Medulla oblongata (tissue), 1 donor: ENCODE results near the gene MT1M.
"Not testable (repeated sequence)": the region's sequence is repeated elsewhere in the genome, so short reads cannot be mapped to it uniquely, and the experiment has no call there.

Experiments used
- DNase-seq: peaks from one replicate; pipeline ENCODE4 v3.0.0-alpha.2; 2015; ENCODE audit errors: extremely low spot score

Gene MT1M

DNA sequence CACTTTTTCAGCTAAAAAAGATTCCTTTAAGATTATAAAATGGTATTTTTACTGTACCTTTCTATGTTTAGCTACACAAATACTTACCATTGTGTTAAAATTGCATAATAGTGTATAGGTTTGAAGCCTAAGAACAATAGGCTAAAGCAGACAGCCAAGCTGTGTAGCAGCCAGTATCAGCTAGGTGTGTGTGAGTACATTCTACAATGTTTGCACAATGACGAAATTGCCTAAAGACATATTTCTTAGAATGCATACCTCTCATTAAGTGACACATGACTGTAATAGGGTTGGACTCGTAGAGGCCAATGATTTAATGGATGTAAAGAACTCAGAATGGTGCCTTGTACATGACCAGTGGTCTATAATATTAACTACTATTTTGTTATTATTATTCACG, 17.4 kb downstream of the MT1M start:
- DNase-seq = no peak

- no peak for DNase-seq
These were observed 19.1 kb downstream of the MT1M start, which contains the start of gene MT1B for GRCh38 chr16:56651586-56651985. TSS of gene MT1B (plus strand) at chr16:56651886. CDS start at chr16:56651954, 68 bp downstream.

DNA sequence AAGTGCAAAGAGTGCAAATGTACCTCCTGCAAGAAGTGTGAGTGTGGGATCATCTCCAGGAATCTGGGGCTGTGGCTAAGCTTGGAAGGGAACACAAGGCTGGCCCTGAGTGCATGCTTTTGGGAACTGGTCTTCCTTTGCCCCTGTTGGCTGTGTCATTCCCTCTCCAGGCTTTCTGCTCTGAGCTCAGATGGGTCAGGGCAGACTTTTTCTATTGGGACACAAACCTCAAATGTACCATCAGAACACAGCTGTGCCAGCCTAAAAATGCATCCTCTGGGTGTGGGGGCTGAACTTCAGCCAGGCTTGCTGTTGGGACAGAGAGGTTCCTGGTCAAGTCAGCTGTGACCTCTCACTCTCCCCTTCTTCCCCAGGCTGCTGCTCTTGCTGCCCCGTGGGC, 20.1 kb downstream of the MT1M start:
- no peak for DNase-seq

- no peak for DNase-seq
These were observed 20.8 kb downstream of the MT1M start for GRCh38 chr16:56653218-56653617.

DNA sequence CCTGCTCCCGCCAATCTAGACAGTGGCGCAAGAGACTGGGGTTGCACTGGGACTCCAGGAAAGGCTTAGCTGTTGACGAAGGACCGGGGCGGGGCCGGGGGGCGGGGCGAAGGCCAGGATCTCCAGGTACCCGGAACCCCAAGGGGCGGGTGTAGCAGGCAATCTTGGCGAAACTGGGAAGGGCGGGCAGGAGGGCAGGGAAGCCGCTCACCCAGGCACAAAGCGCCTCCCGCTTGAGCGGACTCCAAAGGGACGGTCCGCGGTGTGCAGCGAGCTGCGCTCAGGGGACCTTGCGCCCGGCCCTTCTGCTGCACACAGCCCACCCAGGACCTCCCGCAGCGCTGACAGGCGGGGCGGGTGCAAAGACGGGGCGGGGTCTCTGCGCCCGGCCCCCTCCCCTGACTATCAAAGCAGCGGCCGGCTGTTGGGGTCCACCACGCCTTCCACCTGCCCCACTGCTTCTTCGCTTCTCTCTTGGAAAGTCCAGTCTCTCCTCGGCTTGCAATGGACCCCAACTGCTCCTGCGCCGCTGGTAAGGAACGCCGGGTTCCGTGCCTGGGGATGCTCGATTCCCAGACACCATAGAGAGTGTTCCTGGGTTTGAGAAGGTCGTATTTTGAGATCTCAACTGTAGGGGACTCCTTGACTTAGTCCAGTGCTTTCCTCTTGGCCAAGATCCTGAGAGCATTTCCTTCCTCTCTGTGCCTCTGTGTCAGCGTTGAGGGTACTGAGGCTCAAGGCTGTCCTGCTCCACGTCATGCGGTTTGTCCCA, 25.3 kb downstream of the MT1M start, which contains the start of gene MT1F:
MT1F (plus strand) TSS at position 405 of the 772 bp plus-strand sequence; CDS start at position 505, 100 bp downstream.
- DNase-seq = peak; percentile 69

DNA sequence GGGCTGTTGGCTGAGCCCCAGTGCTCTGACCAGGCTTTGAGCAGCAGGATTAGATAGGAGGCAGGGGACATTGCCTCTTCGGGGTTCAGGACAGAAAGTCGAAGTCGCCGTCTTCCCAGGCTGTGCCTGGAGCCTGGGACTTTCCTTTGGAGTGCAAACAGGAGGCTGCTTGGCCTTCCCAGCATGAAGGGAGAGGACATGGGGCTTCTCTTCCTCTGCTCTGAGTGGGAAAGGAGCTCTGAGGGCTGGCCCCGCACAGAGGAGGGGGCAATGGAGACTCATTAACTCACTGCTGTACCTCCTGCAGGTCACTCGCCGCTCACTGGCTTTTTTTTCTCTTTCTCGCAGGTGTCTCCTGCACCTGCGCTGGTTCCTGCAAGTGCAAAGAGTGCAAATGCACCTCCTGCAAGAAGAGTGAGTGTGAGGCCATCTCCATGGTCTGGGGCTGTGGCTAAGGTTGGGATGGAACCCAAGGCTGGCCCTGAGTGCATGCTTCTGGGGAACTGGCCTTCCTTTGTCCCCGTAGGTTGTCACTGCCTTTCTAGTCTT, 25.9 kb downstream of the MT1M start:
- no peak for DNase-seq

GRCh38 chr16:56662357-56663354, 30.2 kb downstream of the MT1M start:
- no peak for DNase-seq

GRCh38 chr16:56664506-56664905, 32.0 kb downstream of the MT1M start:
- no peak for DNase-seq

- not testable (repeated sequence) for DNase-seq
These were observed 33.1 kb downstream of the MT1M start for GRCh38 chr16:56665286-56666261.

- peak; percentile 21 for DNase-seq
These were observed 35.4 kb downstream of the MT1M start, which contains the start of gene MT1G for GRCh38 chr16:56667581-56668571. TSS of gene MT1G (minus strand) at chr16:56668065. CDS start at chr16:56667993, 72 bp downstream.

GRCh38 chr16:56669005-56669839, 36.8 kb downstream of the MT1M start, which contains the start of gene MT1H:
TSS of gene MT1H (plus strand) at chr16:56669814. CDS start at chr16:56669885, 71 bp downstream.
- no peak for DNase-seq

DNA sequence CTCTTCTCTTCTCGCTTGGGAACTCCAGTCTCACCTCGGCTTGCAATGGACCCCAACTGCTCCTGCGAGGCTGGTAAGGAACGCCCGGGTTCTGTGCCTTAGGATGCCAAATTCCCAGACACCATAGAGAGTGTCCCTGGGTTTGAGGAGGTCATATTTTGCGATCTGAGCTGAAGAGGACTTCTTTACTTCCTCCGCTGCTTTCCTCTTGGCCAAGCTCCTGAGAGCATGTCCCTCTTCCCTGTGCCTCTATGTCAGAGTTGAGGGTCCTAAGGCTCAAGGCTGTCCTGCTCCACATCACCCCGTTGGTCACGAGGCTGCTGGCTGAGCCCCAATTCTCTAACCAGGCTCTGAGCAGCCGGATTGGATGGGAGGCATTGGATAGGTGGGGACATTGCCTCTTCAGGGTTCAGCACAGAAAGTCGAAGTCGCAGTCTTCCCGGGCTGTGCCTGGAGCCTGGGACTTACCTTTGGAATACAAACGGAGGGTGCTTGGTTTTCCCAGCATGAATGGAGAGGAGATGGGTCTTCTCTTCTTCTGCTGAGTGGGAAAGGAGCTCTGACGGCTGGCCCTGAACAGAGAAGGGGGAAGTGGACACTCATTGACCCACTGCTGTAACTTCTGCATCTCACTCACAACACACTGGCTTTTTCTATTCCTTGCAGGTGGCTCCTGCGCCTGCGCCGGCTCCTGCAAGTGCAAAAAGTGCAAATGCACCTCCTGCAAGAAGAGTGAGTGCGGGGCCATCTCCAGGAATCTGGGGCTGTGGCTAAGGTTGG, 37.6 kb downstream of the MT1M start:
- DNase-seq = no peak

GRCh38 chr16:56670620-56670934, 38.1 kb downstream of the MT1M start:
- no peak for DNase-seq

DNA sequence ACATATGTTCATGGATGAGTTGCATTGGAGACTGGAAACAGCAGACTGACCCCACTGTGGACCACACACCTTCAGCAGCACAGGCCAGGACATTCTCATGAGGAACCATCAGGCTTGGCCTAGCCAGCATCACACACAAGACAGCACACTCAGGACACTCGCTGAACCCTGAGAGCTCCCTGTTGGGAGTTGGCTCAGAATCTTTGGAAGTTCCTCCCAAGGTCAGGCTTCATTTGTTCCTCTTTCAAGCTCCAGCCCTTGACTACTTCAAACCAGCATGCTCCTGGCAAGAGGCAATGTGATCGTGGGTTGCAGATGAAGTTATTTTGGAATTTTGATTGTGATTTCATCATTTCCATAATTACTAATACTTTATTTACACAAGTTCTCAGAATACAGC, 39.2 kb downstream of the MT1M start:
- not testable (repeated sequence) for DNase-seq

DNA sequence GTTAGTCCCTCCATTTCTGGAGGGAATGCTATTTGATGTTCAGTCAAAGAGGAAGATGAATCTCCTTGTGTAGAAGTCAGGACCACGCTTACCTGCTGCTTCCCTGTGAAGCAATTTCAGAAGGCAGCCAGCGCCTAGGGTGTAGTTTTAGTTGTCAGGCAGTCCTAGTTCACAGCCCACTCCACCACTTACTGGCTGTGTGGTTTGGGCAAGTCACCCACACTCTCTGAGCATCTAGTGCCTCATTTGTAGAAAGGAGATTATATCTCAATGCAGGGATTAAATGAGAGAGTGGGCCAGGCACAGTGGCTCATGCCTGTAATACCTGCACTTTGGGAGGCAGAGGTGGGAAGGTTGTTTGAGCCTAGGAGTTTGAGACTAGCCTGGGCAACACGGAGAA, 39.7 kb downstream of the MT1M start:
- not testable (repeated sequence) for DNase-seq

DNA sequence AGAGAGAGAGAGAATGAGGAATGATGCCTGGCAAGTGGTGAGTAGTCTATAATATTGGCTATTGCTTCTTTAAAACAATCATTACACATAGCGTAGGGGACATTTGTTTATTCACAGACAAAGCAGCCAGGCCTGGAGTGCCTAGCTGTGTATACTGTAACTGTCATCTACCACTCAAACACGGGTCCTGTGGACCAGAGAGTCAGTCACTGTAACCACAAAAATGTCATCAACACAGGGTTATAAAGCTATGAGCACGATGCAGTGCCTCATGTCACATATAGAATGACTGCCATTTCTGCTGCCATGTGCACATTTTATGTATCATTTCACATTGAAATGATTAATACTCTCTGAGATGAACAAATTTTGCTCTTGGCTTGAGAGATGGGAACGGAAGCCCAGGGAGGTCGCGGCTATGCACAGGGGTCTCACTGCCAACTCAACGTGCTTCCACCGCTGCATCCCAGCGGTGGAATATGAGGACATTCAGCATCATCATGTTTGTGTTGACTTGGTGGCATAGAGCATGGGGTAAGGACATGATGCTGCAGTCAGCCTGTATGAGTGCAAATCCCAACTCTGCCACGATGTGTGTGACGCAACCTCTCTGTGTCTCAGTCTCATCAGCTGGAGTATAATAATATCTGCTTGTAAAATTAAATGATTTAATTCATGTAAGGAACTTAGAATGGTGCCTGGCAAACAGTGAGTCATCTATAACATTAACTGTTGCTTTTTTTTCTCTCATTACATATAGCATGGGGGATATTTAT, 40.5 kb downstream of the MT1M start:
- no peak for DNase-seq

DNA sequence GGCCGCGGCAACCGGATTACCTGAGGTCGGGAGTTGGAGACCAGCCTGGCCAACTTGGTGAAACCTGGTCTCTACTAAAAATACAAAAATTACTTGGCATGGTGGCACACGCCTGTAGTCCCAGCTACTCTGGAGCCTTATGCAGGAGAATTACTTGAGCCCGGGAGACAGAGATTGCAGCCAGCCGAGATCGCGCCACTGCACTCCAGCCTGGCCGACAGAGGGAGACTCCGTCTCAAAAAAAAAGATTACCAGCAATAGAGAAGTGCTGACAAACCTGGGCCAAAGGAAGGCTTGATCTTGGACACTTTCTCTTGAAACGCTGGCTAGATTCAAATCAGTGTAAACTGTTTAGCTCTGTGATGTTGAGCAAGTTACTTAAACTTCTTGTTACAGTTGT, 41.5 kb downstream of the MT1M start:
- DNase-seq = peak; percentile 27
